ENCODE measurements around the gene ZFAND2B.

The ZFAND2B gene

DNA sequence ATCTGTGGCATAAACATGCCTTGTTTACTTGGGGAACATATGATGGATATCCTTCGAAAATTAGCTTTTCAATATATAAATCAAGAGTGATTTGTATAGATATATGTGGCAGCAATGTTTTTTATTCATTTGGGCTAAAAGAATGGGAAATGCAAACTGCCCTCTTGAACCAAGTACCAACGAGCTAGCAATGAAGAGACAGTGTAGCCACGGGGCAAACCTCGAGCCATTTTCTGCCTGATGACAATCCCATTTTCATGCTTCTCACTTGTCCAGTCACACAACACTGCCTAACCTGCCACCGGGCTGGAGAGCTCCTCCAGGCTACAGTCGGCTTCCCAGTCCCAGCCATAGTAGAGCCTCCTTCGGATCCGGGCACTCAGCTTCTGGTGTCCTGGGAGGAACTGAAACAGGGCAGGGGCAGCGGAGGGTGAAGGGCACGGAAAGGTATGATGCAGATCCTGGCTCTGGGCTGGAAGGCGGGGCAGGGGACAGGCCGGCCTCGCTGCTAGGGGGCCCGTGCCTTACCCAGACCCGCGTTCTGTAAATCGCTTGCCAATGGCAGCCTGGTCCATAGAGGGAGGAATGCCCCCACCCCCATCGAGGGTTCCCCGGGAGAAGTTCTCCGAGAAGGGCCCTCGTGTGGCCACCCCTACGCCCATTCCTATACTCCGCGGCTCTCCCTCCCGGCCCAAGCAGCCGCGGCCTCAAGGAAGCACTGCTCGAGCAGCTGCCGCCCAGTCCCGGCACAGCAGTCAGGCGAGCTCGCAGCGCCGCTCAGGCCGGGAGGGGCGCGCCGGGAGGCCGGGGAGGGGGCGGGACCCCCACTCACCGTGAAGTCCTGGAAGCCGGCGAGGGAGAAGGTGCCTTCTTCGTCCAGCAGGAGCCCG, 30.4 kb upstream of the ZFAND2B start:
- no peaks in the 10 kb centered on the region for H3K27me3 ChIP-seq (ENCODE audit: control insufficient read depth in 1 of 2, insufficient read depth in 2 of 2, low read length in 2 of 2)
- H3K27ac ChIP-seq (ENCODE audit: low read length): peak overlapping the region; percentile 99
- H3K9me3 ChIP-seq (ENCODE audit: control insufficient read depth in 2 of 2, low read length in 2 of 2): no peaks in the 10 kb centered on the region
- H3K4me3 ChIP-seq (ENCODE audit: low read length in 2 of 2): peak overlapping the region; percentile 88 to 93
- peaks cover 53% of the 10 kb centered on the region for H3K4me1 ChIP-seq (ENCODE audit: control insufficient read depth, insufficient read depth, low read length)
- H3K9ac ChIP-seq (ENCODE audit: low read length in 2 of 2): peak overlapping the region; percentile 99
- peaks cover 32 to 41% of the 10 kb centered on the region in 2 donors for H3K36me3 ChIP-seq (ENCODE audit: control insufficient read depth in 2 of 2, insufficient read depth in 2 of 2, low read length in 2 of 2)

GRCh38 chr2:219176818-219177551, 29.6 kb upstream of the ZFAND2B start, which contains the start of gene CNPPD1:
Gene CNPPD1, minus strand, starts transcription at chr2:219176925. Its CDS starts 97 bp downstream, at chr2:219176828.
- Histone ChIP-seq H3K9me3 (ENCODE audit: control insufficient read depth in 2 of 2, low read length in 2 of 2) (no peaks in the 10 kb centered on the region), H3K27ac (ENCODE audit: low read length) (peak within 1 kb of the TSS; percentile 99), H3K9ac (ENCODE audit: low read length in 2 of 2) (peak within 1 kb of the TSS; percentile 99), H3K36me3 (ENCODE audit: control insufficient read depth in 2 of 2, insufficient read depth in 2 of 2, low read length in 2 of 2) (peaks cover 40 to 48% of the 10 kb centered on the region in 2 donors), H3K4me1 (ENCODE audit: control insufficient read depth, insufficient read depth, low read length) (peaks cover 50% of the 10 kb centered on the region), H3K4me3 (ENCODE audit: low read length in 2 of 2) (peak within 1 kb of the TSS; percentile 88 to 93), H3K27me3 (ENCODE audit: control insufficient read depth in 1 of 2, insufficient read depth in 2 of 2, low read length in 2 of 2) (no peaks in the 10 kb centered on the region)

- Histone ChIP-seq H3K27ac (ENCODE audit: low read length) (peak within 1 kb of the TSS; percentile 99), H3K9me3 (ENCODE audit: control insufficient read depth in 2 of 2, low read length in 2 of 2) (no peaks in the 10 kb centered on the region), H3K9ac (ENCODE audit: low read length in 2 of 2) (peak within 1 kb of the TSS; percentile 99), H3K27me3 (ENCODE audit: control insufficient read depth in 1 of 2, insufficient read depth in 2 of 2, low read length in 2 of 2) (no peaks in the 10 kb centered on the region), H3K36me3 (ENCODE audit: control insufficient read depth in 2 of 2, insufficient read depth in 2 of 2, low read length in 2 of 2) (peaks cover 47 to 51% of the 10 kb centered on the region in 2 donors), H3K4me3 (ENCODE audit: low read length in 2 of 2) (peak within 1 kb of the TSS; percentile 88 to 93), H3K4me1 (ENCODE audit: control insufficient read depth, insufficient read depth, low read length) (peaks cover 50% of the 10 kb centered on the region)
Observed at GRCh38 chr2:219177552-219178376, 28.8 kb upstream of the ZFAND2B start, which contains the start of gene RETREG2. Gene RETREG2, plus strand, starts transcription at chr2:219178275. Its CDS starts 78 bp downstream, at chr2:219178353.

- Histone ChIP-seq H3K4me3 (ENCODE audit: low read length in 2 of 2) (peak overlapping the region; percentile 67 to 93), H3K9me3 (ENCODE audit: control insufficient read depth in 2 of 2, low read length in 2 of 2) (no peaks in the 10 kb centered on the region), H3K4me1 (ENCODE audit: control insufficient read depth, insufficient read depth, low read length) (peaks cover 50% of the 10 kb centered on the region), H3K36me3 (ENCODE audit: control insufficient read depth in 2 of 2, insufficient read depth in 2 of 2, low read length in 2 of 2) (peaks cover 51% of the 10 kb centered on the region in 2 donors), H3K27me3 (ENCODE audit: control insufficient read depth in 1 of 2, insufficient read depth in 2 of 2, low read length in 2 of 2) (no peaks in the 10 kb centered on the region), H3K27ac (ENCODE audit: low read length) (peak overlapping the region; percentile 99), H3K9ac (ENCODE audit: low read length in 2 of 2) (peak overlapping the region; percentile 82 to 99)
Observed at GRCh38 chr2:219178377-219179175, 28.0 kb upstream of the ZFAND2B start.

GRCh38 chr2:219179601-219180465, 26.7 kb upstream of the ZFAND2B start:
- Histone ChIP-seq H3K9me3 (ENCODE audit: control insufficient read depth in 2 of 2, low read length in 2 of 2) (no peaks in the 10 kb centered on the region), H3K27me3 (ENCODE audit: control insufficient read depth in 1 of 2, insufficient read depth in 2 of 2, low read length in 2 of 2) (no peaks in the 10 kb centered on the region), H3K4me3 (ENCODE audit: low read length in 2 of 2) (peak overlapping the region in 1 of 2 donors; percentile 93), H3K9ac (ENCODE audit: low read length in 2 of 2) (peak overlapping the region in 1 of 2 donors; percentile 82), H3K27ac (ENCODE audit: low read length) (no peak overlapping the region), H3K4me1 (ENCODE audit: control insufficient read depth, insufficient read depth, low read length) (peaks cover 46% of the 10 kb centered on the region), H3K36me3 (ENCODE audit: control insufficient read depth in 2 of 2, insufficient read depth in 2 of 2, low read length in 2 of 2) (peaks cover 45 to 46% of the 10 kb centered on the region in 2 donors)

DNA sequence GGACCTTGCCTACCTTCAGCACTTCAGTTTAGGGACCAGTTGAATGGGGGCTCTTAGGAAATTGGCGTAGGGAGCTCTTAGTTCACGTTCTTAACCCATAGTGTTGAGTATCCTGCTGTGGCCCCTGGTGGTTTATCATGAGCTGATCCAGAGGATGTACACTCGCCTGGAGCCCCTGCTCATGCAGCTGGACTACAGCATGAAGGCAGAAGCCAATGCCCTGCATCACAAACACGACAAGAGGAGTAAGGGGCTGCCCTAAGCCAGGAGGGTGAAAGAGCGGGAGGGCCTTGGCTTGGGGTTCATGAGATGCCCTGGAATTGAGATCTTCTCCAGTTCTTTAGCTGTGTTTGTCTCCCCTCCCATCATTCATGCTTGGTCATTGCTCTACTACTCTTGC, 25.6 kb upstream of the ZFAND2B start:
- Histone ChIP-seq H3K9ac (ENCODE audit: low read length in 2 of 2) (no peak overlapping the region), H3K36me3 (ENCODE audit: control insufficient read depth in 2 of 2, insufficient read depth in 2 of 2, low read length in 2 of 2) (peaks cover 44 to 45% of the 10 kb centered on the region in 2 donors)

DNA sequence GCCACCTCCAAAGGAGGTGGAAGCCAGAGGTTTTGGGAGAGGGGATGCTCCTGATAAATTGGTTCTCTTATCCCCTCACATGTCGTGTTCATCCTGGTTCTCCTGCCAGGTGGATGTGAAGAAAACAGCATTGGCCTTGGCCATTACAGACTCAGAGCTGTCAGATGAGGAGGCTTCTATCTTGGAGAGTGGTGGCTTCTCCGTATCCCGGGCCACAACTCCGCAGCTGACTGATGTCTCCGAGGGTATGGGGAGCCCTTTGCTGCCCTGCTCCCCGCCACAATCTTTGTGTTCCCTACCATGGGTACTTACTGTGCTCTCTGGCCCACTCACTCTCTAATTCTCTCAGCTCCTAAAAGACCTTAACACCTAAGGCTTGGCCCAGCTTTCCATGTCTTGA, 25.1 kb upstream of the ZFAND2B start:
- Histone ChIP-seq H3K9ac (ENCODE audit: low read length in 2 of 2) (no peak overlapping the region), H3K27me3 (ENCODE audit: control insufficient read depth in 1 of 2, insufficient read depth in 2 of 2, low read length in 2 of 2) (no peaks in the 10 kb centered on the region), H3K4me1 (ENCODE audit: control insufficient read depth, insufficient read depth, low read length) (peaks cover 32% of the 10 kb centered on the region), H3K4me3 (ENCODE audit: low read length in 2 of 2) (no peak overlapping the region), H3K27ac (ENCODE audit: low read length) (no peak overlapping the region), H3K9me3 (ENCODE audit: control insufficient read depth in 2 of 2, low read length in 2 of 2) (no peaks in the 10 kb centered on the region), H3K36me3 (ENCODE audit: control insufficient read depth in 2 of 2, insufficient read depth in 2 of 2, low read length in 2 of 2) (peaks cover 44 to 45% of the 10 kb centered on the region in 2 donors)

More for the DNA sequence above, 25.6 kb upstream of the ZFAND2B start:
- peaks cover 38% of the 10 kb centered on the region for H3K4me1 ChIP-seq (ENCODE audit: control insufficient read depth, insufficient read depth, low read length)
- H3K9me3 ChIP-seq (ENCODE audit: control insufficient read depth in 2 of 2, low read length in 2 of 2): no peaks in the 10 kb centered on the region
- H3K4me3 ChIP-seq (ENCODE audit: low read length in 2 of 2): no peak overlapping the region
- H3K27me3 ChIP-seq (ENCODE audit: control insufficient read depth in 1 of 2, insufficient read depth in 2 of 2, low read length in 2 of 2): no peaks in the 10 kb centered on the region
- no peak overlapping the region for H3K27ac ChIP-seq (ENCODE audit: low read length)

DNA sequence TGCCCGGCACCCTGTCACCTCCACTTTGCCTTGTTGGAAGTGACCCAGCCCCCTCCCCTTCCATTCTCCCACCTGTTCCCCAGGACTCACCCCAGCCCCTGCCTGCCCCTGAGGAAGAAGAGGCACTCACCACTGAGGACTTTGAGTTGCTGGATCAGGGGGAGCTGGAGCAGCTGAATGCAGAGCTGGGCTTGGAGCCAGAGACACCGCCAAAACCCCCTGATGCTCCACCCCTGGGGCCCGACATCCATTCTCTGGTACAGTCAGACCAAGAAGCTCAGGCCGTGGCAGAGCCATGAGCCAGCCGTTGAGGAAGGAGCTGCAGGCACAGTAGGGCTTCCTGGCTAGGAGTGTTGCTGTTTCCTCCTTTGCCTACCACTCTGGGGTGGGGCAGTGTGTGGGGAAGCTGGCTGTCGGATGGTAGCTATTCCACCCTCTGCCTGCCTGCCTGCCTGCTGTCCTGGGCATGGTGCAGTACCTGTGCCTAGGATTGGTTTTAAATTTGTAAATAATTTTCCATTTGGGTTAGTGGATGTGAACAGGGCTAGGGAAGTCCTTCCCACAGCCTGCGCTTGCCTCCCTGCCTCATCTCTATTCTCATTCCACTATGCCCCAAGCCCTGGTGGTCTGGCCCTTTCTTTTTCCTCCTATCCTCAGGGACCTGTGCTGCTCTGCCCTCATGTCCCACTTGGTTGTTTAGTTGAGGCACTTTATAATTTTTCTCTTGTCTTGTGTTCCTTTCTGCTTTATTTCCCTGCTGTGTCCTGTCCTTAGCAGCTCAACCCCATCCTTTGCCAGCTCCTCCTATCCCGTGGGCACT, 24.0 kb upstream of the ZFAND2B start:
- Histone ChIP-seq H3K9me3 (ENCODE audit: control insufficient read depth in 2 of 2, low read length in 2 of 2) (no peaks in the 10 kb centered on the region), H3K4me3 (ENCODE audit: low read length in 2 of 2) (no peak overlapping the region), H3K4me1 (ENCODE audit: control insufficient read depth, insufficient read depth, low read length) (peaks cover 25% of the 10 kb centered on the region), H3K36me3 (ENCODE audit: control insufficient read depth in 2 of 2, insufficient read depth in 2 of 2, low read length in 2 of 2) (peaks cover 44 to 45% of the 10 kb centered on the region in 2 donors), H3K9ac (ENCODE audit: low read length in 2 of 2) (no peak overlapping the region), H3K27me3 (ENCODE audit: control insufficient read depth in 1 of 2, insufficient read depth in 2 of 2, low read length in 2 of 2) (no peaks in the 10 kb centered on the region), H3K27ac (ENCODE audit: low read length) (no peak overlapping the region)
